Fibroblast of skin of right biceps (primary cell): ENCODE results near the gene CHMP3.

Experiments
- DNase-seq: peaks from one replicate; pipeline ENCODE4 v3.0.0-alpha.2; 2013

Gene CHMP3

GRCh38 chr2:86461042-86461743 is 102.0 kb downstream of the CHMP3 start:
- DNase-seq = no peak

DNA sequence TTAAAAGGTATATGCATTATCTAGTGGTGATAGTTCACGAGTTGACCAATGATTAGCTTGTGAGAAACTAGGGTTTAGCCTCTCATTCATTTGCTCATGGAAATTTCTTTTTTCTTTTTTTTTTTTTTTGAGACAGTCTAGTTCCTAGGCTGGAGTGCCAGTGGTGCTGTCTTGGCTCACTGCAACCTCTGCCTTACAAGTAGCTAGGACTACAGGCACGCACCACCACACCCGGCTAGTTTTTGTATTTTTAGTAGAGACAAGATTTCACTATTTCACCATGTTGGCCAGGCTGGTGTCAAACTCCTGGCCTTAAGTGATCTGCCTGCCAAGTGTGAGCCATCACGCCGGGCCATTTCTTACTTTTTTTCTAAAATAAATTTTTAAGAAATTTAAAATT is 108.1 kb downstream of the CHMP3 start:
- DNase-seq = no peak

GRCh38 chr2:86454238-86454637 is 109.0 kb downstream of the CHMP3 start:
- no peak for DNase-seq

DNA sequence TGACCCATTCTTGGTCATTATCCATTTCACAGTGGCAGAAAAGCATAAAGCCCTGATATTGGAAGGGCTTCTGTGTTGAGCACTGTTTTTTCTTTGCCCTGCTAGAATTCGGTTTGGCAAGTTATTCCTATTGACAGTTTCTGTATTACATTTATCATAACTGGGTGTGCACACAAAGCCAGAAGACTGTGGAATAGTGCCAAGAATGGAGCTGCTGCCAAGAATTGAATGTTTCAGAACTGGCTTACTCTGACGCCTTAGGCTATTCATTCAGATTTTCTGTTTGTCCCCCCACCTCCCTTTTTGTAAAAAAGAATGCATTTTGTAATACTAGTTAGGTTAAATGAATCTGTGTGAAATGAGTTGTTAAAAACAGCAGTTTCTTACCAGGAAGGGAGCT is 109.4 kb downstream of the CHMP3 start:
- peak; percentile 70 for DNase-seq
